Ecto neural progenitor cell (in vitro differentiated cells): ENCODE results near the gene FTCD.
"Not testable (repeated sequence)": the region's sequence is repeated elsewhere in the genome, so short reads cannot be mapped to it uniquely, and the experiment has no call there.

ENCODE experiments used
- DNase-seq: peaks from one replicate; pipeline ENCODE4 v3.0.0-alpha.2; 2018; ENCODE audit warnings: low spot score

The FTCD gene

GRCh38 chr21:46111857-46112724, 43.3 kb downstream of the FTCD start:
- no peak for DNase-seq

DNA sequence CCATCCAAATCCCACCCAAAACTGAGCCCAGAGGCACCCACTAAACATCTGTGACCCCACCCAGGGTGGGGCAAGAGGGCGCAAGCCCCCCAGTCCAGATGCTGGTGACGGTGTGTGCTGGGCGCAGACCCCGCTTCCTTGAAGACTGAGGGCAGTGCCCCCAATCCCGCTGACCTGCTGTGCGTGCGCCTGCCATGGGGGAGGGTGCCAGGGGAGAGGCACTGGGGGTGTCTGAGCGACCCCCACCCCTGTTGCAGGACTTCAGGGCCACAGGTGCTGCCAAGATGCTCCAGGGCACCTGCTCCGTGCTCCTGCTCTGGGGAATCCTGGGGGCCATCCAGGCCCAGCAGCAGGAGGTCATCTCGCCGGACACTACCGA, 44.2 kb downstream of the FTCD start:
- peak; percentile 40 for DNase-seq

DNA sequence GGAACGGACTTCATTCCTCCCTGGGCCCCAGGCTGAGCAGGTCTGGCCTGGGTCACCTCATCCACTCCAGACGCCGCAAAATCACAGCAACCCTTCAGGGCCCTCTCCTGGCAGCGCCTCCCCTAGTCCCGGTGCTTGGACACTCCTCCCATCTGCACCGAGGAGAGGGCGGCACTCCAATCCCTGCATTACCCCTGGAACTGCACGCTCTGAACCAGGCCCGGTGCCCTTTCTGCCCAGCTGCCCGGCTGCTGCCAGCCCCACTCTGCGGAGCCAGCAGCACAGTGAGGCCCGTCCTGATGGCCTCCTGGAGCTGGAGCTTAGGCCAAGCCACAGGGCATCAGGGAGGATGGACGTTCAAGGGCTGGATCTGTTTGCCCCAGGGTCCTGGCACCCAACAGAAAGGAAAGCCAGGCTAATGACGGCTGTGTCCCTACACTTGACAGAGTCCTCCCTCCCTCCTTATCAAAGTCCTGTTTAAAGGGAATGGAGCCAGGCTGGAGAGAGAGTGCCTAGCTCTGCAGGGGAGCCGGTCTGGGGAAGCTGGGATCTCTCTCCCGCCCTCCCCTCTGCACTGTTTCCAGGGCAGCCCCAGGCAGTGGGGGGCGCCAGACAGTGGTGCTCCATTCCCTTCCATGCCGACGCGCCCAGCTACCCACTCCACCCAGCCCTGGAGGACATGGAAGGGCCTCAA, 44.7 kb downstream of the FTCD start:
- DNase-seq: peak; percentile 40

DNA sequence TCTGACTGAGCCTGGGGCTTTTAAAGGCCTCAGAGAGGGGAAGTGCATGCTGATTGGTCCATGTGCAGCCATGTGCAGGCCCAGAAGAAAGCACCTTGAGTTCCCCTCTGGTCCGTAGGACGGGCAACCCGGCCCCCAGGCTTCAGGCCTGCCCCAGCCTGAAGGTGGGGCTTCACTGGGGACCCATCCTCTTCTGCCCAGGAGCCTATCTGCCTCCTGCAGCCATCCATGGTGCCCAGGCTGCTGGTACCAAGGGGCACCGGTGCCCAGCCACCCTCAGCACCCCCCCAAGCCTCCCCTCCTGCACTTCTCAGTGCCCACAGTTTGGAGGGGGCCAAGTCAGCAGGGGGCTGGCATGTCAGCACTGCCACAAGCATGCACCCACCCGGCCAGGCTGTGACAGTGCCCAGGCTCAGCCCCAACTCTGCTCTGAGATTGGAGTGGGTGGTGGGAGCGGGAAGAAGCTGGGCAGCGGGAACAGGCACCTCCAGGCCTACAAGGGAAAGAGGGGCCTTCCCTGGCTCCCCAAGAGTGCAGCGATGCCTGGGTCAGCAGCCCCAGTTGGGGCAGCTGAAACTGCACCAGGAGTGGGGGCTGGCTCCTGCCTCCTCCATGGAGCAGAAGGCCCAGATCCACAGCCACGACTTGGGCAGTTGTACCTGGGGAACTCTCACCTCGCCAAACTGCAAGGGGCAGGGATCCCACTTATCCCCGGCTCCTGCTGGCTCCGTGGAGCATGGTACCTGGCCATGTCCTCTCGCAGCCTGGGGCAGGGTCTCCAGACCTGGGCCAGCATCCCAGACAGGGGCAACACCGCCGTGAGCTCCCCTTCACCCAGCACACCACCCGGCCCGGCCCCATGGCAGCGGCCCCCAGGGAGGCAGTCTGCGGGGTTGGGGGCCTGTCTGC, 45.8 kb downstream of the FTCD start:
- no peak for DNase-seq

DNA sequence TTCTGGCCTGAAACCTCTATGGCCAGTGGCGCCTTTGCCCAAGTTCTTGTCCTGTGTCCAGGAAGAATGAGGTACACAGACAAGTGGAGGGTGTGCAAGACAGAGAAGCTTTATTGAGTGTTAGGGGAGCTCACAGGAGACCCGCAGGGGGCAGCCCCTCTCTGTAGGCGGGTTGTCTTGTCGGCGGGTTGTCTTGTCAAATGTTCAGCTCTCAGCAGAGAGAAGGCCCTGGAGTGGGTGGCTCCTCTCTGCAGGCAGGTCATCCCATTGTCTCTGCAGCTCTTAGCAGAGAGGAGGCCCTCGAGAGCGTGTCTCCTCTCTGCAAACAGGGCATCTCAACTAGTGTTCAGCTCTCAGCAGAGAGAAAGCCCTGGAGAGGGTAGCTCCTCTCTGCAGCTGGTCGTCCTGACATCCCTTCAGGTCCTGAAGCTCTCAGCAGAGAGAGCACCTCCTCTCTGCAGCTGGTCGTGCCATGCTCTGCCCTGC, 46.5 kb downstream of the FTCD start:
- no peak for DNase-seq

GRCh38 chr21:46107376-46107775, 48.0 kb downstream of the FTCD start:
- DNase-seq: not testable (repeated sequence)

GRCh38 chr21:46104104-46104503, 51.3 kb downstream of the FTCD start:
- no peak for DNase-seq

DNA sequence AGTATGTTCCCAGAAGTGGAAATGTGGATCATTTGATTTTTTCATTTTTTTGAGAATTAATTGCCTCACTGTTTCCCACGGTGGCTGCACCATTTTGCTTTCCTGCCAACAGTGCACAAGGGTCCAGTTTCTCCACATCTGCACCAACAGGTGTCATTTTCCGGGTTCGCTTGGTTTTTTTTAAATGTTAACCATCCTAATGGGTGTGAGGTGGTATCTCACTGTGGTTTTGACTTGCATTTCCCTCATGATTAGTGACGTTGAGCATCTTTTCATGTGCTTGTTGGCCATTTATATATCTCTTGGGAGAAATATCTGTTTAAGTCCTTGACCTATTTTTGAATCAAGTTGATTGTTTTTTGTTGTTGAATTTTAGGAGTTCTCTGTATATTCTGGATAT, 54.5 kb downstream of the FTCD start:
- DNase-seq: no peak

GRCh38 chr21:46100426-46100825, 55.0 kb downstream of the FTCD start:
- no peak for DNase-seq

GRCh38 chr21:46100020-46100419, 55.4 kb downstream of the FTCD start:
- no peak for DNase-seq

GRCh38 chr21:46099476-46099875, 55.9 kb downstream of the FTCD start:
- peak; percentile 50 for DNase-seq

DNA sequence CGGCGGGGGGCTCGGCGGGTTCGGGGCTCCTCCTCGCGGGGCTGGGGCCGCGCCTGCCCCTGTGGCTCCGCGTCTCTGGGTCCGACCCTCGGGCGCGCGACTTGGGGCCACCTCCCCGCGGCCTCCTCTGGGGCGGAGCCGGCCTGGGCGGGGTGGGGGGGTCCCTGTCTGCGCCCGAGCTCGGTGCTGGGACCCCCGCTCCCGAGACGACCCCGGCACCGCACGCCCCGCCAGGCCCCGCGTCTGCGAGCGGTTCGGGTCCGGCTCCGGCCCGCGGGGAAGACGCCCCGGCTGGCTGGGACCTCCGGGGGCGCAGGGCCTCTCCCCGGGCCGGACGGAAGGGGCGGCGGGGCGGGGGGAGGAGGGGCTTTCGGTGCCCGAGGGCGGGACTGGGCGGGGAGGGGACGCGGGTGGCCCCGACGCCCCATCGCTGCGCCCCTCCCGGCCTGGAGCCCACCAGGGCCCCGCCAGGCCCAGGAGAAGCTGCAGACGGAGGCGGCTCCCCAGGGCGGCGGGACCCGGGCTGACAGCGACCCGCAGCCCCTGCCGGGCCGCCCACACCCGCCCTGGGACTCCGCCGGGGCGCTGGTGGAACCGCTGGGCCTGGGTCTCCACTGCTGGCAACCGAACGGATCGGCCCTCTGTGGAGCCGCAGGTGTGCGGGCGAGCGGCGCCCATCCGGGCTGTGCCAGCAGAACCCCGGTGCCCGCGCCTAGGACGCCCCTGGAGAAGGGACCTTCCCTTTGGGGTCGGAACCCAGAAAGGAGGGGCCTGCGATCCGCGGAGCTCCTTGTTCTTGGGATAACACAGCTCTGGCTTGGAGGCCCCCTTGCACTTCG, 56.9 kb downstream of the FTCD start:
- peak; percentile 59 for DNase-seq

DNA sequence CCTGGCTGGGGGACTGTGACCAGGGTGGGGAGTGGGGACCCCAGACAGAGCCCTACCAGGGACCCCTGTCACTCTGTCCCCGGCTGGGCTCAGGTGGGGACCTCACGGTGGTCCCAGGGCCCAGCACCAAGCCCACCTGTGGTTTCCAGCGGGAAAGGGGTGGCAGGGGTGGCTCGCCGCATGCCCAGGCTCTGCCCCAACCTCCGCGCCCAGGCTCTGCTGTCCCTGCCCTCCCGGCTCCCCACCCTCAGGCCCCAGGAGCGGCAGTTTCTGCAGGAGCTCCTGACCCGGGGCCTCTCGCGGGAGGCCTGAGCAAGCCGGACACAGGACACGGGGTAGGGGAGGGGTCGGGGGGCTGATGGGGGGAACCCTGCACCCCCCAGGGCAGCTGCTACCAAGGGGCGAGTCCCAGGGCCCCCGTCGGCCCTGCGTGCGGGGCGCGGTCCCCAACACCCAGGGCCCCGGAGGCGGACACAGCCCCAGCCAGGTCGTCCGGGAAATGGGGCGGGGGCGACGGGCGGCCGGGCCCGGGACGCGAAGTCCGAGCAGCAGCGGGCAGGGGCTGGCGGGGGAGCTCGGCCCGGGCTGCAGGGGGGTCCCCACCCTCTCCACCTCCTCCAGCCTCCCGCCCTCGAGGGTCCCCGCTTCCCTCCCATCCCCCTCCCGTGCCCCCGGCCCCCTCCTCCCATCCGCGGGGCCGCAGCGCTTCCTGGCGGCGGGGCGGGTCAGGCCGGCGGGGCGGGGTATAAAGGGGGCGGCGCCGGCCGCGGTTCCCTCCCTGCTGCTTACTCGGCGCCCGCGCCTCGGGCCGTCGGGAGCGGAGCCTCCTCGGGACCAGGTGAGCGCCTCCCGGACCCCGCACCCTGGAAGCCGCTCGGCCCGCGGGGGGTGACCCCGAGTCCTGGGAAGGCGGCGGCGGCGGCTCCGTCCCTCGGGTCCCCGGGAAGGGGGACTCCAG, 57.8 kb downstream of the FTCD start, which contains the start of gene COL6A2:
TSS of gene COL6A2 (plus strand) at position 777 of the 958 bp plus-strand sequence.
- peak; percentile 82 for DNase-seq

DNA sequence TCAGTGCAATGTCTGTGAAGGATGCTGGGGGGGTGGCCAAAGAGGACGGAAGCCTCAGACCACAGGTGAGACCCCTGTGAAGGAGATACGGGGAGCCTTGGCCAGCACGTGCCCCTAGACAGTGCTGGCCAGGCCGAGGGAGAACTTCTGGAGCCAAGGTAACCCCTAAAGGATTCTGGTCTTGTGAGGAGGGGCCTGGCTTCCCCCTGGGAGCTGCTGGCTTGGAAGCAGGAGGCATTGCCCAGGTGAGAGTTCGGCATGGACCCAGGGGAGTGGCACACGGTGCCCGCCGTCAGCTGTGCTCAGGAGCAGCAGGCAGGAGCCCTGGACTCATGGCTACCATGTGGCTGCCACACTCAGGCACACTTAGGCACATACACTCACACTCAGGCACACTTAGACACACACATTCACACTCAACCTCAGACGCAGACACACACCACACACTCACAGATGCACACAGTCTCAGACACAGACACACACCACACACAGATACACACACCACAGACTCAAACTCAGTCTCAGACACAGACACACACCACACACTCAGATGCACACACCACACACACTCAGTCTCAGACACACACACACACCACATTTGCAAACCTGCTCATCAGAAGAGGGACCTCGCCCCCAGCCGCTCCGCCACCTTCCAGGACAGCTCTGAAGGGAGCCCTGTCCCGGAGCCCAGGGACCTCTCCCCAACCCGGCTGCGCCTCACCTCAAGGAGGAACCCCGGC, 58.6 kb downstream of the FTCD start:
- peak; percentile 52 for DNase-seq

DNA sequence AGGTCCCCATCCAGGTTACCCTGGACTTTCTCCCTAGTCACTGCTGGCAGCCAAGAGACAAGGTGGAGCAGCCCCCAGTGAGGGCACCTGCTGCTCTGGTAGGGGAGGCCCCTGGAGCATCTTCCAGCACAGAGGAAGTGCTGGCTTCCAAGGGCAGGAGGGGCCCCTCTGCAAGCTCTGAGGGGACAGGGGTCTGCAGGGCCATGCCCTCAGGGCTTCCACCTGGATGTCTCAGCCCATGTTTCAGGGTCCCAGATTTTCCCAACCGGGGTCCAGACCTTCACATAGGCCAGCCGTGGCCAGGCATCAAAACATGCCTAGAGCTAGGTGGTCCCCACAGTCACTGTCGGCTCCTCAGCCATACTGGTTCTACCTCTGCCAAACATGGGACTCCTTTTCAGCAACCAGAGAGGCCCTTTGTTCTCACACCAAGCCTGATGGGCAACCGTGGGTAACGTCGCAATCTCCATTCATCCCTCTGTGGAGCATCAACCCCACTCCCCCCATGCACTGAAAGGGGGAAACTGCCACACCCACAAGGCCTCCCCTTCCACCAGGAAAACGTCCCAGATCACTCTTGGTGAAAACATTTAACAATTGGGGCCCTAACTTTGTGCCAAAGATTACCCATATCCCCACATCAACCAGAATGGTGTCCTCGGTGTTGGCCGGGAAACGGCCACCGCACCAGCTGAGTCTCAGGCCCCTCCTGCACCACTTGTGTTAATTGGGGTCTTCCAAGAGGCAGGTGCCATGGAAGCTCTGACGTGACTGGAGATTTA, 59.4 kb downstream of the FTCD start:
- peak; percentile 40 for DNase-seq

DNA sequence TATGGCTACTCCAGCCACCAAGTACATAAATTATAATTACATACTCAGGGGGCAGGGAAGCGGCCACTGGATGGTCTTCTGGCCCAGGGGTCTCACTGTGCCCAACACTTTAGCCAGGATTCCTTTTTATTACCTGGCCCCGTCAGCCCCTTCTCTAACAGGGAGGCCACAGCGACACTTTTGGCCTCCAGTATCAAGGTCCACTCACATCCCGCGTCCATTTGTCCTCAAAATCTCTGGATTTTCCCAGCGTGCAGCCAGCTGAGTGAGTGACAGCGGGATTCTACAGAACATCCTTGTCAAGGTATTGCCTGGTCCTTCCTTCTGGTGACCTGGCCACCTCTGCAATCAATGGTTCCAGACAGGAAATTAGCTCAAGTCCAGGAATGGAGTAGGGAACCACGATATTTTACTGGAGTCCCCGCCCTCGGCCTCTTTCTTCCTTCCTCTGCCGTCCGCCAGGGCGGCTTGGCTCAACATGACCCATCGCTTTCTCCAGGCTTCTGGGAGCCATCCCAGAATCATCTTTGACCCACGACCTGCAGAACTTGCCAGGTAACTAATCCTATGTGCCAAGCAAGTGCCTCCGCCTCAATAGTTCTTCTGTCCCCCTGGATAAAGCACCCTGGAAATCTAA, 60.2 kb downstream of the FTCD start:
- DNase-seq: peak; percentile 38

GRCh38 chr21:46094401-46095082, 60.8 kb downstream of the FTCD start:
- DNase-seq: no peak
